ENCODE measurements around the gene MMP14. TPM values are rescaled to one million over a fixed set of nuclear protein-coding genes. Genes with fewer than 3 reads are reported as not detected.

Gene MMP14
- total and polyA plus RNA-seq, 9 of the 15 experiments (the other 6 are each of a cell fraction or from before 2014, with no cell fraction given): 0.36 to 5.8 (median 1.3) TPM; not detected in 2

- TF ChIP-seq ZBTB40 (IDR thresholded peaks at IDR 0.05) (no peak), ZBTB40 (CRISPR knock-in tag; IDR thresholded peaks at IDR 0.05) (no peak)
Observed at GRCh38 chr14:22800346-22800745, 36.0 kb upstream of the MMP14 start (continued).

Measured in K562 (cell line).